Smooth muscle cell (in vitro differentiated cells): ENCODE results near the gene TULP1. TPM values are rescaled to one million over a fixed set of nuclear protein-coding genes. Genes with fewer than 3 reads are reported as not detected.

ENCODE experiments used
- DNase-seq: peaks from one replicate; lab custom pipeline; 2025; ENCODE audit not compliant: unreplicated experiment; lab: John Stamatoyannopoulos, UW
- H2AFZ ChIP-seq: fragments of 200-600 bp; sonication (generic); 2 replicates; pipeline ENCODE4 v1.6.0; 2016; ENCODE audit warnings: antibody characterized with exemption, low read depth, mild to moderate bottlenecking
- H3F3A ChIP-seq: fragments of 200-600 bp; sonication (generic); 2 replicates; pipeline ENCODE4 v1.6.0; 2017; ENCODE audit warnings: antibody characterized with exemption, low read depth
- H3K27ac ChIP-seq: fragments of 200-600 bp; sonication (generic); 2 replicates; pipeline ENCODE4 v1.5.1; 2016; ENCODE audit warnings: low read depth, mild to moderate bottlenecking
- H3K27me3 ChIP-seq: fragments of 200-600 bp; sonication (generic); 2 replicates; pipeline ENCODE4 v1.6.1; 2016; ENCODE audit warnings: low read depth, mild to moderate bottlenecking
- H3K36me3 ChIP-seq: fragments of 200-600 bp; sonication (generic); 2 replicates; pipeline ENCODE4 v1.5.1; 2016; ENCODE audit warnings: low read depth
- H3K4me1 ChIP-seq: fragments of 200-600 bp; sonication (generic); 2 replicates; pipeline ENCODE4 v1.5.1; 2016; ENCODE audit warnings: low read depth
- H3K4me2 ChIP-seq: fragments of 200-600 bp; sonication (generic); 2 replicates; pipeline ENCODE4 v1.6.0; 2016; ENCODE audit warnings: mild to moderate bottlenecking
- H3K4me3 ChIP-seq: fragments of 200-600 bp; sonication (generic); 2 replicates; pipeline ENCODE4 v1.5.1; 2016; ENCODE audit warnings: mild to moderate bottlenecking
- H3K79me2 ChIP-seq: fragments of 200-600 bp; sonication (generic); 2 replicates; pipeline ENCODE4 v1.6.0; 2016; ENCODE audit warnings: low read depth, mild to moderate bottlenecking
- H3K9ac ChIP-seq: fragments of 200-600 bp; sonication (generic); 2 replicates; pipeline ENCODE4 v1.6.0; 2016; ENCODE audit warnings: low read depth
- H3K9me3 ChIP-seq: fragments of 200-600 bp; sonication (generic); replicated peaks from 2 replicates; pipeline ENCODE4 v1.5.1; 2016; ENCODE audit warnings: low read depth
- H4K20me1 ChIP-seq: fragments of 200-600 bp; sonication (generic); 2 replicates; pipeline ENCODE4 v1.6.0; 2016; ENCODE audit warnings: low read depth
- WGBS: methylation state at CpG from one replicate; pipeline ENCODE4 v1.1.7; 2016; ENCODE audit warnings: low lambda C conversion rate; 5-methylcytosine and 5-hydroxymethylcytosine counted together
- polyA plus RNA-seq: library from polyadenylated mRNA; unstranded; fragments of >200 nt; fragmentation: Nextera tagmentation; extraction: Ambion mirVana; gene quantifications from 2 replicates; pipeline ENCODE4 v1.2.1, GENCODE V29; 2016
- total RNA-seq: library from RNA; depleted of rRNA; stranded (reverse); fragments of >200 nt; gene quantifications from 2 replicates; pipeline ENCODE4 v1.2.3, GENCODE V29; 2014
- TF ChIP-seq, protein P1 (sequence below): fragments of 200-600 bp; sonication (generic); IDR thresholded peaks from 2 replicates; pipeline ENCODE4 v1.5.1; 2017; ENCODE audit warnings: borderline replicate concordance, mild to moderate bottlenecking, antibody characterized with exemption; ENCODE audit not compliant: insufficient read depth, poor library complexity, severe bottlenecking

TULP1 gene
- total and polyA plus RNA-seq, 2 experiments from 2014 or later: 0.26 to 0.31 TPM

DNA sequence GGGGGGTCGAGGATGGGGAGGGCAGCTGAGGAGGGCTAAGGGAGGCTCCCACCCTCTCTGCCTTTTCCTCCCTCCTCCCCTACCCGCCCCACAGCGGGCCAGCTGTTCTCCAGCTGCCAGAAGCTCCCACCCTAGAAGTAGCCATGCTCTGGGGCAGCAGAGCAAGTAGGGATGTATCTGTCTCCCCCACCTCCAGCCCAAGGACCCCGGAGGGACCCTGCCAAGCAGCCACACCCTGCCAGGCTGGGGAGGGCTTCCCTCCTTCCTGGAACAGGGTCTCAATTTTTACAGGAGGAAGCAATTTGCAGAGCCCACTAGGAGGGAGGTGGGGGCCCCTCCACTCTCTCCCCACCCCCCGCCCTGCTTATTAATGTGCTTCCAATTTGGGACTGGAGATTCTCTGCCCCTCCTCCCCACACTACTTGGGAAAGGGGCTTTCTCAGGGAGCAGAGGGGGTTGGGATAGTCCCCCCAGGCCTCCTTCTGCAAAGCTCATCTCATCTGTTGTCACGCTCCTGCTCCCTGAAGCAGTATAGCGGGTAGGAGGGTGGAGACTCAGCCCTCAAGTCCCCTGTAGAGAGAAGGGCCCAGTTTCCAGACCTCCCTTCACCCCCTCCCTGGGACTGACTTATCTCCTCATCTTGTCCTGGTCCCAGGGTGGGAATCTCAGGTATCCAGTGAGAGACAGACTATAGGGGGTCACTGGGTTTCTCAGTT lies 20.3 kb downstream of the TULP1 start:
- peaks cover 94% of the 10 kb centered on the region for H3K79me2 ChIP-seq
- no peak for DNase-seq
- H4K20me1 ChIP-seq: peaks cover 83% of the 10 kb centered on the region
- peak overlapping the region; percentile 99 for H3K4me2 ChIP-seq
- H3K27ac ChIP-seq: peak overlapping the region; percentile 94
- peaks cover 23% of the 10 kb centered on the region for H3F3A ChIP-seq
- H3K4me3 ChIP-seq: peak overlapping the region; percentile 24
- TF ChIP-seq, protein P1, sequence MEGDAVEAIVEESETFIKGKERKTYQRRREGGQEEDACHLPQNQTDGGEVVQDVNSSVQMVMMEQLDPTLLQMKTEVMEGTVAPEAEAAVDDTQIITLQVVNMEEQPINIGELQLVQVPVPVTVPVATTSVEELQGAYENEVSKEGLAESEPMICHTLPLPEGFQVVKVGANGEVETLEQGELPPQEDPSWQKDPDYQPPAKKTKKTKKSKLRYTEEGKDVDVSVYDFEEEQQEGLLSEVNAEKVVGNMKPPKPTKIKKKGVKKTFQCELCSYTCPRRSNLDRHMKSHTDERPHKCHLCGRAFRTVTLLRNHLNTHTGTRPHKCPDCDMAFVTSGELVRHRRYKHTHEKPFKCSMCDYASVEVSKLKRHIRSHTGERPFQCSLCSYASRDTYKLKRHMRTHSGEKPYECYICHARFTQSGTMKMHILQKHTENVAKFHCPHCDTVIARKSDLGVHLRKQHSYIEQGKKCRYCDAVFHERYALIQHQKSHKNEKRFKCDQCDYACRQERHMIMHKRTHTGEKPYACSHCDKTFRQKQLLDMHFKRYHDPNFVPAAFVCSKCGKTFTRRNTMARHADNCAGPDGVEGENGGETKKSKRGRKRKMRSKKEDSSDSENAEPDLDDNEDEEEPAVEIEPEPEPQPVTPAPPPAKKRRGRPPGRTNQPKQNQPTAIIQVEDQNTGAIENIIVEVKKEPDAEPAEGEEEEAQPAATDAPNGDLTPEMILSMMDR: no peak
- H3K27me3 ChIP-seq: no peaks in the 10 kb centered on the region
- 17% methylated on average over 7 of the region's 7 CpGs for WGBS
- no peak overlapping the region for H3K9ac ChIP-seq
- no peak overlapping the region for H2AFZ ChIP-seq
- H3K36me3 ChIP-seq: no peaks in the 10 kb centered on the region
- H3K9me3 ChIP-seq: no peaks in the 10 kb centered on the region
- peaks cover 81% of the 10 kb centered on the region for H3K4me1 ChIP-seq

DNA sequence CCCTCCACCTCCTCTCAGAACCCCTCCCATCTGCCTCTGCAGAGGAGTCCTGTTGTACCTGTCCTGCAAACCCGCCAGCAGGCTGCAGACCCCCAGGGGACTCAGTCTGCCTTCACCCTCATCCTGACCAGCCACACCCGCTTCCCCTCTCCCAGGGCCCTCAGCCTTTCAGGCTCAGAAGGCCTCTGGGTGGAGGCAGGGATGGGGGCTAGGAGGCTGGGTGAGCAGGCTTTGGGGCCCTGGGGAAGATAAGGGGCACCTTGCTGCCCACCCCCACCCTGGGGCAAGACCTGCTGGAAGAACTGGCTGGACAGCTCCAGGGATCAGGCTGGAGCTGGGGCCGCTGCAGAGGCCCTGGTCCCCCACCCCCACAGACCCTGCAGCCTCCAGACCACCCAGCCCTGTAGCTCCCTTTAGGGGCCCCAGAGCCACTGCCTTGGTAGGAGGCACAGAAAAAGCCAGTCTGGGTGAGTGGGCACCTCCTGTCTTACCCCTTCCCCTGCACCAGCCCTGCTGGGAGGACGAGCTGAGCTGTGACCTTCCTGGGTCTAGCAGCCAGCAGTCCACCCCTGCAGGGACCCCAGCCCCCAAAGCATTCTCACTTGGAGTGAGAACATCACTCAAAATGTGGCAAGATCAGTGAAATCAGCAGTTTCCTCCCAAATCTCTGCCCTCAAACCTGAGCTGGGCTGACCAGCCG lies 21.0 kb downstream of the TULP1 start:
- H3K4me2 ChIP-seq: peak overlapping the region; percentile 99
- WGBS: 23% methylated on average over 4 of the region's 5 CpGs
- H3K9me3 ChIP-seq: no peaks in the 10 kb centered on the region
- TF ChIP-seq, protein P1: no peak
- no peak for DNase-seq
- H3K4me1 ChIP-seq: peaks cover 85% of the 10 kb centered on the region
- no peaks in the 10 kb centered on the region for H3K27me3 ChIP-seq
- no peak overlapping the region for H3K9ac ChIP-seq
- H4K20me1 ChIP-seq: peaks cover 91% of the 10 kb centered on the region
- no peak overlapping the region for H2AFZ ChIP-seq
- H3F3A ChIP-seq: peaks cover 23% of the 10 kb centered on the region
- no peaks in the 10 kb centered on the region for H3K36me3 ChIP-seq
- peak overlapping the region; percentile 24 for H3K4me3 ChIP-seq
- peak overlapping the region; percentile 94 for H3K27ac ChIP-seq
- peaks cover 96% of the 10 kb centered on the region for H3K79me2 ChIP-seq

DNA sequence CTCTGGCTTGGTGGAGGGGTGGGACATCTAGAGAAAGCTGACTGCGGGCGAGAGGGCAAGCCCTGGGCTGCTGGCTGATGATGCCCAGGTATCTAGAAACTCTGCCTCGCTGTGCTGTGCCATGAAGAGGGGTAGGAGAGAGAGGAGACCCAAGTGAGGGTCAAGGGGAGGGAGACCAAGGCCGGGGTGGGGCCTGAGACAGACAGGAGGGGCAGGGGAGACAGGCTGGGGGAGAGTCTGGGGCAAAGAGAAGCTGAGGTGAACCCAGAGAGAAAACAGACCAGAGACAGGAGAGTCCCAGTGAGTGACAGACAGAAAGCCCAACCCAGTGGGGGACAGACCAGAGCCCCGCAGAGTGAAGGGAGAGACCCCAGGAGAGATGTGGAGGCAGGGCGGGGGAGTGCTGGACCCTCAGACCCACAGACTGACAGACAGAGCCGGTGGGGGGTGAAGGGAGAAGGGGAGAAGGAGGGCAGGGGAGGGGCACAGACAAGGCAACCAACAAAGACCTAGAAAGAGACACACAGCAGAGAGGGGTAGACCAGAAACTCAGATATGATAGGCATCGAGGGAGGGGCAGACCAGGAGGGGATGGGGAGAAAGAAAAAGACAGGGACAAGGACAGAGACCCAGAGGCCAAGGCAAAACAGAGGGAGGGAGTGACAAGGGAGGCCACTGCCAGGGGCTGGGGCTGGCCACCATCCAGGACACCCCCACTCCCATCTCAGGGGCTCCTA lies 21.7 kb downstream of the TULP1 start:
- peak overlapping the region; percentile 21 for H3K9ac ChIP-seq
- peaks cover 23% of the 10 kb centered on the region for H3F3A ChIP-seq
- H3K4me2 ChIP-seq: peak overlapping the region; percentile 99
- no peaks in the 10 kb centered on the region for H3K9me3 ChIP-seq
- no peaks in the 10 kb centered on the region for H3K27me3 ChIP-seq
- peak overlapping the region; percentile 94 for H3K27ac ChIP-seq
- DNase-seq: no peak
- peaks cover 91% of the 10 kb centered on the region for H3K4me1 ChIP-seq
- H3K36me3 ChIP-seq: no peaks in the 10 kb centered on the region
- H4K20me1 ChIP-seq: peaks cover 94% of the 10 kb centered on the region
- H3K79me2 ChIP-seq: peaks cover 94% of the 10 kb centered on the region
- no peak overlapping the region for H2AFZ ChIP-seq
- TF ChIP-seq, protein P1: no peak
- WGBS: 31% methylated on average over 4 of the region's 8 CpGs
- peak overlapping the region; percentile 24 for H3K4me3 ChIP-seq
